AG10803 (cell line): ENCODE results near the gene MED6.

Source experiments
- DNase-seq: peaks from one replicate; pipeline ENCODE4 v3.0.0; 2010; ENCODE audit warnings: low read depth
- H3K4me3 ChIP-seq: 2 replicates; pipeline ENCODE4 v1.5.1; 2011; ENCODE audit warnings: mild to moderate bottlenecking, low read length, control low read depth
- CTCF ChIP-seq: conservative IDR thresholded peaks from 2 replicates; pipeline ENCODE4 v1.5.1; 2011; ENCODE audit warnings: mild to moderate bottlenecking, low read length, control low read depth, inconsistent platforms

The MED6 gene

GRCh38 chr14:70538087-70538486, 62.4 kb downstream of the MED6 start:
- H3K4me3 ChIP-seq = no peak overlapping the region
- no peak for DNase-seq
- TF ChIP-seq CTCF = no peak

DNA sequence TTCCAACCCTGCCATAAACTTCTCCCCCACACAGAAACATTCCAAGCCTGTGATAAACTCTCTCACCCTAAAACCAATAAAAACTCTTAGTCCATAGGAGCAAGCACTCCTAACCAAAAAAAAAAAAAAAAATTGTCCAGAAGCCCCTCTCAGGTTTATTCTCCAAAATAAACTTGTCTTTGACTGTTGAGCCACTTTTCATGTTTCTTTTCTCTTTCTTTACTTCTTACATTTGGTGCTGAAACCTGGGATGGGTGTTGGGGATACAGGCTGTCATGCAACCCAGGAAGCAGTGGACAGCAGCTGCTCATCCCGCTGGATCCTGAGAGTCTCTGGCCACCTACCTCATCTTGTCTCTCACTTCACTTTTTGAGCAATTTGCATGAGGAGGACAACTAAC, 63.6 kb downstream of the MED6 start:
- no peak overlapping the region for H3K4me3 ChIP-seq
- DNase-seq = no peak
- no peak for TF ChIP-seq CTCF

DNA sequence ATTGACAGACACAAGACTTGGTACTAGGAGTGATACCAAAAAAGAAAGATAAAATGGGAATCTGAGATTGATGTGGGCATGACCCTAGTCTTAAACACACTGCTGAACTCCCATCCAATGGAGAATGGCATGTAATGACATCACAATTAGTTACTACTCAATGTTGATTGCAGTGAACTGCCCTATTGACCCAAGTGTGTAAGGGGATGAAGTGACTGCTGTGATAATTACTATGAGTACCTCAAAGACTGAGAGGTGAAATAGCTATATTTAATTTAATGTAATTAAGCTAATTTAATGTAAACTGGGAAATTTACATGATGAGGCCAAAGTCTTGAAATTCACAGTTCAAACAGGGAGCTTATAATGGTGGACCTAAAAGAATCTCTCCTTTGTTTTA, 65.6 kb downstream of the MED6 start, which contains the start of gene ADAM20:
ADAM20 (minus strand) TSS at position 101 of the 400 bp plus-strand sequence. CDS start 10,247 bp downstream, outside the sequence.
- no peak for DNase-seq
- no peak within 1 kb of the TSS for H3K4me3 ChIP-seq
- TF ChIP-seq CTCF = no peak
